ENCODE measurements around the gene MYOF. TPM values are rescaled to one million over a fixed set of nuclear protein-coding genes. Genes with fewer than 3 reads are reported as not detected.
"Not testable (repeated sequence)": the region's sequence is repeated elsewhere in the genome, so short reads cannot be mapped to it uniquely, and the experiment has no call there.

MYOF gene
- total and polyA plus RNA-seq, 3 donors from 2014 or later = 9.4 to 21.4 (median 12.3) TPM

- 81 to 100% methylated on average over 1 of the region's 1 CpG for WGBS, 2 donors
- no peaks in the 10 kb centered on the region for H3K9me3 ChIP-seq
- no peaks in the 10 kb centered on the region for H3K27me3 ChIP-seq
- DNase-seq = no peak
- intact Hi-C loops (cut with DNase I; ENCODE audit: low total_unique reads) = no loop called here
- H3K4me1 ChIP-seq = peaks cover under 1% of the 10 kb centered on the region
- no peak overlapping the region for H3K27ac ChIP-seq
- no peaks in the 10 kb centered on the region for H3K36me3 ChIP-seq (ENCODE audit: low read depth, missing control alignments)
- no peak overlapping the region for H3K4me3 ChIP-seq
- no peak for TF ChIP-seq POLR2A (IDR thresholded peaks at IDR 0.05)
- no peak for TF ChIP-seq CTCF (IDR thresholded peaks at IDR 0.05)
Observed at GRCh38 chr10:93443481-93443880, 38.7 kb downstream of the MYOF start.

- DNase-seq; intact Hi-C loops (cut with DNase I; ENCODE audit: low total_unique reads); H3K27ac ChIP-seq; H3K27me3 ChIP-seq; H3K4me3 ChIP-seq; H3K9me3 ChIP-seq; H3K36me3 ChIP-seq (ENCODE audit: low read depth, missing control alignments); H3K4me1 ChIP-seq: not testable (repeated sequence)
- WGBS, 2 donors = 86 to 97% methylated on average over 10 of the region's 10 CpGs
Observed at GRCh38 chr10:93442721-93443120, 39.4 kb downstream of the MYOF start.

- Histone ChIP-seq H3K27ac (peak overlapping the region; percentile 9 to 82), H3K27me3 (no peaks in the 10 kb centered on the region), H3K4me3 (no peak overlapping the region), H3K36me3 (ENCODE audit: low read depth, missing control alignments) (no peaks in the 10 kb centered on the region), H3K9me3 (no peaks in the 10 kb centered on the region), H3K4me1 (peaks cover 23% of the 10 kb centered on the region)
- intact Hi-C loops (cut with DNase I; ENCODE audit: low total_unique reads) = no loop called here
- DNase-seq = no peak
- no peak for TF ChIP-seq CTCF (IDR thresholded peaks at IDR 0.05)
- no peak for TF ChIP-seq POLR2A (IDR thresholded peaks at IDR 0.05)
- 37 to 57% methylated on average over 2 of the region's 2 CpGs for WGBS, 2 donors
Observed at GRCh38 chr10:93440591-93441091, 41.5 kb downstream of the MYOF start.

GRCh38 chr10:93438613-93439253, 43.4 kb downstream of the MYOF start:
- 24 to 53% methylated on average over 16 of the region's 16 CpGs for WGBS, 2 donors
- DNase-seq = peak; percentile 24

More at GRCh38 chr10:93438613-93439253, 43.4 kb downstream of the MYOF start:
- H3K4me3 ChIP-seq = peak overlapping the region in 1 of 2 donors; percentile 15
- no peaks in the 10 kb centered on the region for H3K9me3 ChIP-seq
- no peaks in the 10 kb centered on the region for H3K27me3 ChIP-seq
- no peak for TF ChIP-seq CTCF (IDR thresholded peaks at IDR 0.05)
- no peak for TF ChIP-seq POLR2A (IDR thresholded peaks at IDR 0.05)
- no peaks in the 10 kb centered on the region for H3K36me3 ChIP-seq (ENCODE audit: low read depth, missing control alignments)
- peaks cover 33% of the 10 kb centered on the region for H3K4me1 ChIP-seq
- intact Hi-C loops (cut with DNase I; ENCODE audit: low total_unique reads) = loop anchor here (10.0 kb wide), 1 partner anchor 54 kb away; no protein-coding TSS in a partner anchor
- H3K27ac ChIP-seq = peak overlapping the region; percentile 97
